Measurements from ENCODE around the gene IKZF4.
"Not testable (repeated sequence)": the region's sequence is repeated elsewhere in the genome, so short reads cannot be mapped to it uniquely, and the experiment has no call there.

The IKZF4 gene

GRCh38 chr12:56020423-56021184 lies at the start of gene IKZF4:
Gene IKZF4, plus strand, starts transcription at chr12:56021043. Its CDS starts 451 bp downstream, at chr12:56021494.
- DNase-seq, result peak; percentile 83

- no peak for DNase-seq
Measured at GRCh38 chr12:55972042-55972441, 48.8 kb upstream of the IKZF4 start.

GRCh38 chr12:55972456-55972855 lies 48.4 kb upstream of the IKZF4 start:
- no peak for DNase-seq

- DNase-seq, result peak; percentile 54
Measured at GRCh38 chr12:55972911-55973598, 47.8 kb upstream of the IKZF4 start.

- peak; percentile 100 for DNase-seq
Measured at GRCh38 chr12:55973599-55974307, 47.1 kb upstream of the IKZF4 start, which contains the start of gene RAB5B. Gene RAB5B, plus strand, starts transcription at chr12:55974078. Its CDS starts 12,883 bp downstream, at chr12:55986961.

- DNase-seq, result peak; percentile 70
Measured at GRCh38 chr12:55974308-55974730, 46.5 kb upstream of the IKZF4 start.

GRCh38 chr12:55978393-55978792 lies 42.5 kb upstream of the IKZF4 start:
- no peak for DNase-seq

GRCh38 chr12:55979069-55979468 lies 41.8 kb upstream of the IKZF4 start:
- no peak for DNase-seq

- not testable (repeated sequence) for DNase-seq
Measured at GRCh38 chr12:55981882-55982281, 39.0 kb upstream of the IKZF4 start.

- no peak for DNase-seq
Measured at GRCh38 chr12:55982319-55982936, 38.4 kb upstream of the IKZF4 start.

- no peak for DNase-seq
Measured at GRCh38 chr12:55983232-55983842, 37.5 kb upstream of the IKZF4 start.

- no peak for DNase-seq
Measured at GRCh38 chr12:55984861-55985260, 36.0 kb upstream of the IKZF4 start.

- no peak for DNase-seq
Measured at GRCh38 chr12:55985341-55985740, 35.5 kb upstream of the IKZF4 start.

- not testable (repeated sequence) for DNase-seq
Measured at GRCh38 chr12:55985976-55986375, 34.9 kb upstream of the IKZF4 start.

GRCh38 chr12:55991110-55991509 lies 29.7 kb upstream of the IKZF4 start:
- DNase-seq, result no peak

- DNase-seq, result no peak
Measured at GRCh38 chr12:55993230-55993853, 27.5 kb upstream of the IKZF4 start.

- no peak for DNase-seq
Measured at GRCh38 chr12:55995366-55995765, 25.5 kb upstream of the IKZF4 start.

GRCh38 chr12:55996201-55996714 lies 24.6 kb upstream of the IKZF4 start:
- peak; percentile 59 for DNase-seq

- DNase-seq, result peak; percentile 97
Measured at GRCh38 chr12:55996715-55997534, 23.9 kb upstream of the IKZF4 start, which contains the start of gene SUOX. Gene SUOX, plus strand, starts transcription at chr12:55997276. Its CDS starts 4,946 bp downstream, at chr12:56002222.

- DNase-seq, result no peak
Measured at GRCh38 chr12:55997535-55997859, 23.3 kb upstream of the IKZF4 start.

GRCh38 chr12:55999522-55999921 lies 21.3 kb upstream of the IKZF4 start:
- DNase-seq, result not testable (repeated sequence)
